ENCODE measurements around the gene RMC1.
"Not testable (repeated sequence)": the region's sequence is repeated elsewhere in the genome, so short reads cannot be mapped to it uniquely, and the experiment has no call there.

Gene RMC1

DNA sequence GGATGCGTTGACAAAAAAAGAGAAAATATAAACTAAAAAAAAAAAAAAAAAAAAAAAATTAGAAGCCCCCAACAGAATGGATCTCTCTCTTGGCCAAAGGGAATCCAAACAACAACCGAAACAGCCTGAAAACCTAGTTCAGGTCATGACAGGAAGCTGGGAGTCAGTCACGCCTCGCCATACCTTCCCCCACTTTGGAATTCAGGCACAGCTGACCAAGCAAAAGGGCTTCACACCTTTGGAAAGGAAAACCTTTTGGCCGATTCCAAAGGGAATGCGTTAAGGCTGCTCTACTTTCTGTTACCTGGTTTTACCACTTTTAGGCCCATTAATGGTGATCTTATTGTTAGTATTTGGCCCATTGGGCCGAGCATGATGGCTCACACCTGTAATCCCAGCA, 17.9 kb upstream of the RMC1 start:
- Mint-ChIP-seq H3K36me3 (ENCODE audit: low read depth) (peaks cover 25% of the 10 kb centered on the region), H3K4me1 (ENCODE audit: low read depth) (peaks cover 19% of the 10 kb centered on the region), H3K4me3 (no peak overlapping the region), H3K27ac (no peak overlapping the region), H3K27me3 (no peaks in the 10 kb centered on the region), H3K9me3 (no peaks in the 10 kb centered on the region)
- DNase-seq: no peak

DNA sequence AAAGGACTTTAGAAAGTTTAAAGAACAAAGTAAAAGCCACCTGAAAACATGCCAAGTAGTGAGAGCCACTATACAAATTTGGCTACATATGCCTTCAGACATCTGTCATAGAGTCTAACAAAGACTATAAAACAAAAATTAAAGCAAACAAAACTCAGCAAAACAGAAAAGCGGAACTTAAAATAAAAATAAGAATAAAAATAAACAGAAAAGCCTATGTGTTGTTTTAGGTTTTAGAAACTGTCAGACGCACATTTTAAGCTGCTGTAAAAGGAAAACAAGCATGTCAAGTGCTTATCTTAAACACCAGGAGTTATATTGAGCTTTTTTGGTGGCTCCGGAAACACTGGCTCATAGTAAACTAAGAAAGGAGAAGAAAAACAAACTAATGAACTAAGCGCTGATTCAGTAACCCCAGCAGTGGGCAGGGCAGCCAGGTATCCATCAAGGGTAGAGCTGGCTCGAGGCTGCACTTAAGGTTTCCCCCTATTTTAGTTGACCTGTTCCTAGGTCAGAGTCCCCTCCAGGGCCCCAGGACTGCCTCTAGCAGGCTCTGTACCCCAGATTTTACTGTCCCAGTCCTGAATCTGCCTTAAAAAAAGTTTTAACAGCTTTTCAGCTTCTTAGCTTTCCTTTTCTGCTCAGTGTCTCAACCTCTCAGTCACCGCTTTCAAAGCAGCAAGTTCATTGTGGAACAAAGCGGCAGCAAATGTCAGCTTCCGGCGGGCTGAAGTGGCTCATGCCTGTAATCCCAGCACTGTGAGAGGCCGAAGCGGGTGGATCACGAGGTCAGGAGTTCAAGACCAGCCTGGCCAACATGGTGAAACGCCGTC, 15.4 kb upstream of the RMC1 start:
- H3K4me1 Mint-ChIP-seq (ENCODE audit: low read depth): peaks cover 19% of the 10 kb centered on the region
- peak; percentile 60 for DNase-seq
- peak overlapping the region; percentile 89 for H3K27ac Mint-ChIP-seq
- no peaks in the 10 kb centered on the region for H3K9me3 Mint-ChIP-seq
- no peaks in the 10 kb centered on the region for H3K27me3 Mint-ChIP-seq
- peak overlapping the region; percentile 41 for H3K4me3 Mint-ChIP-seq
- peaks cover 5% of the 10 kb centered on the region for H3K36me3 Mint-ChIP-seq (ENCODE audit: low read depth)

DNA sequence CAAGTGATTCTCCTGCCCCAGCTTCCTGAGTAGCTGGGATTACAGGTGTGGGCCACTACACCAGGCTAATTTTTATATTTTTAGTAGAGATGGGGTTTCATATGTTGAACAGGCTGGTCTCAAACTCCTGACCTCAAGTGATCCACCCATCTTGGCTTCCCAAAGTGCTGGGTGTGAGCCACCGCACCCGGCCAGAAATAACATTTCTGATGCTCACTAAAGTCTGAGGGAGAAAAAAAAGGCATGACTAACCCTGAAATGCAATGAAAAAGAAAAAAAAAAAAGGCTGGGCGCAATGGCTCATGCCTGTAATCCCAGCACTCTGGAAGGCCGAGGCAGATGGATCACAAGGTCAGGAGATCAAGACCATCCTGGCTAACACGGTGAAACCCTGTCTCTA, 13.7 kb upstream of the RMC1 start:
- not testable (repeated sequence) for H3K27me3 Mint-ChIP-seq; H3K36me3 Mint-ChIP-seq (ENCODE audit: low read depth); DNase-seq; H3K27ac Mint-ChIP-seq; H3K9me3 Mint-ChIP-seq; H3K4me3 Mint-ChIP-seq
- peaks cover 18% of the 10 kb centered on the region for H3K4me1 Mint-ChIP-seq (ENCODE audit: low read depth)

DNA sequence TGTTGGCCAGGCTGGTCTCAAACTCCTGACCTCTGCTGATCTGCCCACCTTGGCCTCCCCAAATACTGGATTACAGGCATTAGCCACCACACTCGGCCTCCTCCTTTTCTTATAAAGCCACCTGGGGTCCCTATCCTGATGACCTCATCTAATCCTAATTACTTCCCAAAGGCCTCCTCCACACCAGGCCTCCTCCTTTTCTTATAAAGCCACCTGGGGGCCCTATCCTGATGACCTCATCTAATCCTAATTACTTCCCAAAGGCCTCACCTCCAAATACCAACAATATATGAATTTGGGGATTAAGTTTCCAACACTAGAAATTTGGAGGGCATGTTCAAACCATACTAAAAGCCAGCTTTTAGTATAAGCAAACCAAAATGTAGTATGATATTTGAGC, 9.7 kb upstream of the RMC1 start:
- Mint-ChIP-seq H3K27ac (no peak overlapping the region), H3K36me3 (ENCODE audit: low read depth) (no peaks in the 10 kb centered on the region)

DNA sequence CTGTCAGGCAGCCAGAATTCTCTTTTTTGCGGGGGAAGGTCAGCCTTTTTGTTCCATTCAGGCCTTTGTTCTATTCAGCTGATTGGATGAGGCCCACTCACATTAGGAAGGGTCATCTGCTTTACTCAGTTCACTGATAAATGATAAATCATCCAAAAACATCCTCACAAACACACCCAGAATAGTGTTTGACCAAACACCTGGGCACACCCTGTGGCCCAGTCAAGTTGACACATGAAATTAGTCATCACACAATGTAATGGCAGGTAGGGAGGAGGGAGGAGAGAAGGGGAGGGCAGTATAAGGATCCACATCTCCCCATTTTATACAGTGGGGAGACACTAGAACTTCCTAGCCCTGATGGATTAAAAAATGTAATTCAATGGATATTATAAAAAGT, 8.3 kb upstream of the RMC1 start:
- Mint-ChIP-seq H3K27ac (no peak overlapping the region), H3K9me3 (no peaks in the 10 kb centered on the region), H3K4me3 (no peak overlapping the region)

More for the DNA sequence above, 9.7 kb upstream of the RMC1 start:
- Mint-ChIP-seq H3K27me3 (no peaks in the 10 kb centered on the region), H3K4me1 (ENCODE audit: low read depth) (peaks cover 8% of the 10 kb centered on the region), H3K9me3 (no peaks in the 10 kb centered on the region), H3K4me3 (no peak overlapping the region)
- DNase-seq: no peak

DNA sequence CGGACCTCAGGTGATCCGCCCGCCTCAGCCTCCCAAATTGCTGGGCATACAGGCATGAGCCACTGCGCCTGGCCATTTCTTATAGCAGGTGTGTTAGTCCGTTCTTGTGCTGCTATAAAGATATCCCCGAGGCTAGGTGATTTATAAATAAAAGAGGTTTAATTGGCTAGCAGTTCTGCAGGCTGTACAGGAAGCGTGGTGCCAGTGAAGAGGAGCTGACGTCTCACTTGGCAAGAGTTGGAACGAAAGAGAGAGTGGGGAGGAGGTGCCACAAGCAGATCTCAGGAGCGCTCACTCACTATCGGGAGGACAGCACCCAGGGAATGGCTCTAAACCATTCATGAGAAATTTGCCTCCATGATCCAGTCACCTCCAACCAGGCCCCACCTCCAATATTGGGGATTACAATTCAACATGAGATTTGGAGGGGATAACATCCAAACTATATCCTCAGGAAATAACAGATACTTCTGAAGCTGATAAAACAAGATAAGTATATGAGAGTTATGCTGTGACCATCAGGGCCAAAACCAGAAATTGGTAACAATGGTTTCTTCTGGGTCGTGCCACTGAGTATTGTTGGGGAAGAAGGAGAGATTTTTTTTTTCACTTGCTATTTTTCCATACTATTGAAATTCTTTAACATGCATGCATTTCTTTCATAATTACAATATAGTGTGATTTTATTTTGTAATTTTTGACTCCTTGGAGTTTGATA, 7.4 kb upstream of the RMC1 start:
- DNase-seq: no peak

More for the DNA sequence above, 8.3 kb upstream of the RMC1 start:
- Mint-ChIP-seq H3K4me1 (ENCODE audit: low read depth) (peaks cover 13% of the 10 kb centered on the region), H3K27me3 (no peaks in the 10 kb centered on the region), H3K36me3 (ENCODE audit: low read depth) (no peaks in the 10 kb centered on the region)
- DNase-seq: no peak

DNA sequence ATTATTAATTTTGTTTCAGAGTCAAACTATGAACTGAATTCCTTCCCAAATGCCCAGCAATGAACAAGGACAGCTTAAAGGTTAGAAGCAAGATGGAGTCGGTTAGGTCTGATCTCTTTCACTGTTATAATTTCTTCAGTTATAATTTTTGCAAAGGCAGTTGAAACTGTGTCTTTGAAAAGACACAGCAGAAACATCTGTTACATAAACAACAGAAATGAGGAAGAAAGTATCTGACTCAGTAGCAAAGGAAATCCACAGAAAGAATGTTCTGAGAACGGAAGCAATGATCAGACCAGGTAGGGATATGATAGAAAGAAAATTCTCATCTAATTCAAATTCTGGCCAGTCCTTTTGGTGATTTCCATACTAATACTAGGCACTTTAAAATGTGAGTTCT, 5.2 kb upstream of the RMC1 start:
- Mint-ChIP-seq H3K36me3 (ENCODE audit: low read depth) (no peaks in the 10 kb centered on the region), H3K4me3 (no peak overlapping the region), H3K27me3 (no peaks in the 10 kb centered on the region), H3K9me3 (no peaks in the 10 kb centered on the region), H3K4me1 (ENCODE audit: low read depth) (peaks cover 22% of the 10 kb centered on the region), H3K27ac (no peak overlapping the region)
- DNase-seq: no peak

More for the DNA sequence above, 7.4 kb upstream of the RMC1 start:
- Mint-ChIP-seq H3K27ac (no peak overlapping the region), H3K9me3 (no peaks in the 10 kb centered on the region), H3K4me3 (no peak overlapping the region), H3K4me1 (ENCODE audit: low read depth) (peaks cover 13% of the 10 kb centered on the region), H3K27me3 (no peaks in the 10 kb centered on the region), H3K36me3 (ENCODE audit: low read depth) (no peaks in the 10 kb centered on the region)

DNA sequence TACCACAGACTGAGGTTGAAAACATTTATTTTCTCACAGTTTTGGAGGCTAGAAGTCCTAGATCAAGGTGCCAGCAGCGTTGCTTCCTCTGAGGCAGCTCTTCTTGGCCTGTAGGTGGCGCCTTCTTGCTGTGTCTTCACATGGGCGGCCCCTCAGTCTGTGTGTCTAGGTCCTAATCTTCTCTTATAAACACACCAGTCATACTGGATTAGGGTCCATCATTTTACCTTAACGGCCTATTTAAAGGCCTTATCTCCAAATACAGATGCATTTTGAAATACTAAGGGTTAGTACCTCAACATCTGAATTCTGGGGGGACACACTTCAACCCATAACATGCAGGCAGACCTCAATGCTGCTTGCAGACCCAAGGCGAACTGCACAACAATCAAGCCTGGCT, 4.4 kb upstream of the RMC1 start:
- Mint-ChIP-seq H3K27me3 (no peaks in the 10 kb centered on the region), H3K36me3 (ENCODE audit: low read depth) (peaks cover 2% of the 10 kb centered on the region), H3K27ac (no peak overlapping the region), H3K9me3 (no peaks in the 10 kb centered on the region), H3K4me1 (ENCODE audit: low read depth) (peaks cover 22% of the 10 kb centered on the region), H3K4me3 (no peak overlapping the region)
- DNase-seq: peak; percentile 64

DNA sequence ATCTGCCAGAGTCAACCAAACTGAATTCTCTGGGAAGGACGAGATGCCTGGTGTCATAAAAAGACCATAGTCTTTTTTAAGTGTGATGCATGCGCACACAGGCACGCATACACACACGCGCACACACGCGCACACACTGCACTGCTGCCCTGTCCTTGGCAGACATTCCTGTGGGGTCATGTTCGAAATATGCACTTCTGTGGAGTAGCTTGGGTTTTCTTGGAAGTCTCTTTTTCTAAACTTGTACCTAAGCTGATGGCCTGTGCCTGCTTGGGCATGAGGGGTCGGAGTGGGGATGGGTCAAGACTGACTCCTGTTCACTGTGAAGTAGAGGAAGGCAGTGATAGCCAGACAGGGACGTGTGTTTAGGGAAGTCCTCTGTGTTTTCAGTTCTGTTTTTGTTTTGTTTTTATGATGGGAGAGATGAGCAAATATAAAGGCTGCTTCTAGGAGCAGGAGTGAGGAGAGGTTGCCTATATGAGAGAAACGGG, 4.0 kb upstream of the RMC1 start:
- peaks cover 26% of the 10 kb centered on the region for H3K4me1 Mint-ChIP-seq (ENCODE audit: low read depth)
- H3K36me3 Mint-ChIP-seq (ENCODE audit: low read depth): peaks cover 7% of the 10 kb centered on the region
- H3K4me3 Mint-ChIP-seq: no peak overlapping the region
- no peaks in the 10 kb centered on the region for H3K9me3 Mint-ChIP-seq
- DNase-seq: no peak
- no peaks in the 10 kb centered on the region for H3K27me3 Mint-ChIP-seq
- no peak overlapping the region for H3K27ac Mint-ChIP-seq

DNA sequence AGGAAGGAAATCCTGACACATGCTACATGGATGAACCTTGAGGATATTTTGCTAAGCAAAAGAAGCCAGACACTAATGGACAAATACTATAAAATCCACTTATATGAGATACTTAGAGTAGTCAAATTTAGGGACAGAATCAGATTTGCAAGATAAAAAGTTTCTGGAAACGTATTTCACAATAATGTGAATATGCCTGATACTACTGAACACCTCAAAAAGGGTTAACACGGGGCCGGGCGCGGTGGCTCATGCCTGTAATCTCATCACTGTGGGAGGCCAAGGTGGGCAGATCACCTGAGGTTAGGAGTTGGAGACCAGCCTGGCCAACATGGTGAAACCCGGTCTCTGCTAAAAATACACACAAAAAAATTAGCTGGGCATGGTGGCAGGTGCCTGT, 1.7 kb upstream of the RMC1 start:
- no peaks in the 10 kb centered on the region for H3K9me3 Mint-ChIP-seq
- peaks cover 20% of the 10 kb centered on the region for H3K36me3 Mint-ChIP-seq (ENCODE audit: low read depth)
- H3K27ac Mint-ChIP-seq: no peak overlapping the region
- H3K4me1 Mint-ChIP-seq (ENCODE audit: low read depth): peaks cover 44% of the 10 kb centered on the region
- no peak for DNase-seq
- no peaks in the 10 kb centered on the region for H3K27me3 Mint-ChIP-seq
- no peak overlapping the region for H3K4me3 Mint-ChIP-seq

DNA sequence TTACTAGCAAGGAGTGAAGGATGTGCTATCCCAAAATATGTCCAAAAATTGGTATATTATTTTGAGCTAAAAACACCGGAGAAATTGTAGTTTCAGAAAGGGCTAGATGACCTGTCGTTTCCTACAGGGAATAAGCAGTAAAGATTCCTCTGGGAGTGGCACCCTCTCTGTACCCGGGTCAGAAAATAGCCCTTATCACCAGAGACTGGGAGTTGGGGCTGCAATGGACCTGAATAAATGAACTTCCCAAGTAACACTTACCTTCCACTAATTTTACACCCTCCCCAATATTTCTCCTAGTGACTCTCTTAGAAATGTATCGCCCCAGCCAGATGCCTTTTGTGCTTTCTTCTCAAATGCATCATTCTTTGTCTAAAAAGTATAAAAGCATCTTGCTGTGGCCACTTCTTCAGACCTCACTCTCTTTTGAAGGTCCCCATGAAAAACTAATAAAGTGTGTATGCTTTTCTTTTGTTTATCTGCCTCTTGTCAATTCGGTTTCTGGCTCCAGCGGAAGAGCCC, 734 bp upstream of the RMC1 start:
- Mint-ChIP-seq H3K9me3 (no peaks in the 10 kb centered on the region), H3K36me3 (ENCODE audit: low read depth) (peaks cover 28% of the 10 kb centered on the region), H3K27ac (peak overlapping the region; percentile 94), H3K4me1 (ENCODE audit: low read depth) (peaks cover 50% of the 10 kb centered on the region), H3K27me3 (no peaks in the 10 kb centered on the region), H3K4me3 (peak overlapping the region; percentile 83)
- no peak for DNase-seq

DNA sequence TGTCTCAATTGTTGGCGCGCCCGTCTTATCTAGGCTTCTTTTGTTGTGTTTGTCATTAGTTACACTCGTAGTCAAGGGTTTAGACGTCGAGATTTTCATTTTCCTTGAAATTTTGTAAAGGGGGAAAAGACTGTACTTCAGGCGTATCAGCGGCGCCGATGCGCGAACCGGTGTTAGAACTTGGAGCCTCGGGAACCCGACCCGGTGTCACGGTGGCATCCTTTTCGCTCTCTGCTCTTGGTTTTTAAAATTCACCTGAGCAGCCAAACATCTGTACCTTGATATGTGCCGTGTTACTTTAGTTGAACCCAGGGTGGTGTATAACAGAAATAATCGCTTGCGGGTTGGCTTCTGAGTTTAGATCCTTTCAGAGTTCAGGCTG, 643 bp downstream of the RMC1 start:
- Mint-ChIP-seq H3K36me3 (ENCODE audit: low read depth) (peaks cover 41% of the 10 kb centered on the region), H3K4me3 (peak overlapping the region; percentile 91), H3K4me1 (ENCODE audit: low read depth) (peaks cover 47% of the 10 kb centered on the region), H3K27me3 (no peaks in the 10 kb centered on the region), H3K27ac (peak overlapping the region; percentile 91), H3K9me3 (no peaks in the 10 kb centered on the region)
- no peak for DNase-seq

DNA sequence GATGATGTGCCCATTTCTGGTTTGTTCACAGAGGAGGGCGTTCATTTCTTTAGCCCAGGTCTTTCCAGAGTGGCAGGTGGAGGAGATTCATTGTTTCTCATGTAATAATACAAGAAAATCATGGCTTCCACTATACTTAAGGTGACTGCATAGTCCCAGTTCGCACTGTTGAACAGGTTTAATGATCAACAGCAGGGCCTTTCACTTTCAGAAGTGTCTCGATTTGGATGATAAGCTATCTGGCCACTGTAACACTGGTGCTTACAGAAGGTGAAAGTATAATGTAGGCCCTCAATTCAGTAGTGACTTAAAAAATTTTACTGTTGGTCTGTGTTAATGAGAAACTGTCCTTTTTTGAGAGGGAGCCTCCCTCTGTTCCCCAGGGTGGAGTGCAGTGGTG, 1.4 kb downstream of the RMC1 start:
- DNase-seq: no peak
- peak overlapping the region; percentile 91 for H3K27ac Mint-ChIP-seq
- H3K9me3 Mint-ChIP-seq: no peaks in the 10 kb centered on the region
- H3K4me3 Mint-ChIP-seq: peak overlapping the region; percentile 91
- peaks cover 44% of the 10 kb centered on the region for H3K36me3 Mint-ChIP-seq (ENCODE audit: low read depth)
- no peaks in the 10 kb centered on the region for H3K27me3 Mint-ChIP-seq
- H3K4me1 Mint-ChIP-seq (ENCODE audit: low read depth): peaks cover 44% of the 10 kb centered on the region

DNA sequence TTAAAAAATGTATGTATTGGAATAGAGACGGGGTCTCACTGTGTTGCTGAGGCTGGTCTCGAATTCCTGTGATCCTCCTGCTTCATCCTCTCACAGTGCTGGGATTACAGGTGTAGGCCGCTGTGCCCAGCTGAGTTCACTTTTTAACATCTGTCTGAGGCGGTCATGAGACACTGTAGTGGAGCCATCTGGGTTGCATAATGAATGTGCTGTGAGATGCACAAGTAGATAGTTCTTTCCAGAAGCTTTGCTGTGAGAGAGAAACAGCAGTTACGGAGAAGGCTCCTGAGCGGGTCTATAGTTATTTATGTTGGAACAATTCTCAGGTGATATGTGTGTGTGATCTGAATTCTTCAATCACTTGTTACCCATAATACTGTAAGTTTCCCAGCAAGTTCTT, 3.1 kb downstream of the RMC1 start:
- H3K4me3 Mint-ChIP-seq: no peak overlapping the region
- no peaks in the 10 kb centered on the region for H3K27me3 Mint-ChIP-seq
- H3K9me3 Mint-ChIP-seq: no peaks in the 10 kb centered on the region
- H3K36me3 Mint-ChIP-seq (ENCODE audit: low read depth): peaks cover 60% of the 10 kb centered on the region
- H3K4me1 Mint-ChIP-seq (ENCODE audit: low read depth): peaks cover 45% of the 10 kb centered on the region
- peak overlapping the region; percentile 2 for H3K27ac Mint-ChIP-seq
- no peak for DNase-seq

DNA sequence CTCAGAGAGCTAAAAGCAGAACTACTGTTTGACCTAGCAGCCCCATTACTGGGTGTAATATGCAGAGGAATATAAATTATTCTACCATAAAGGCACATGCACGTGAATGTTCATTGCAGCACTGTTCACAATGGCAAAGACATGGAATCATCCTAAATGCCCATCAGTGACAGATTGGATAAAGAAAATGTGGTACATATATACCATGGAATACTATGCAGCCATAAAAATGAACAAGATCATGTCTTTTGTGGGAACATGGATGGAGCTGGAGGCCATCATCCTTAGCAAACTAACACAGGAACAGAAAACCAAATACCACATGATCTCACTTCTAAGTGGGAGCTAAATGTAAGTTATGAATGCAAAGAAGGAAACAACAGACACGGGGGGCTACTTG, 7.6 kb downstream of the RMC1 start:
- not testable (repeated sequence) for H3K27me3 Mint-ChIP-seq, H3K27ac Mint-ChIP-seq, DNase-seq, H3K4me3 Mint-ChIP-seq, H3K9me3 Mint-ChIP-seq
- Mint-ChIP-seq H3K4me1 (ENCODE audit: low read depth) (peaks cover 36% of the 10 kb centered on the region), H3K36me3 (ENCODE audit: low read depth) (peaks cover 83% of the 10 kb centered on the region)

Data from activated T-cell treated with anti-CD3 and anti-CD28 coated beads, Interleukin-2, amount 50 U/mL, for 24 hours (primary cell).